Measurements from ENCODE around the gene MFSD6.

DNA sequence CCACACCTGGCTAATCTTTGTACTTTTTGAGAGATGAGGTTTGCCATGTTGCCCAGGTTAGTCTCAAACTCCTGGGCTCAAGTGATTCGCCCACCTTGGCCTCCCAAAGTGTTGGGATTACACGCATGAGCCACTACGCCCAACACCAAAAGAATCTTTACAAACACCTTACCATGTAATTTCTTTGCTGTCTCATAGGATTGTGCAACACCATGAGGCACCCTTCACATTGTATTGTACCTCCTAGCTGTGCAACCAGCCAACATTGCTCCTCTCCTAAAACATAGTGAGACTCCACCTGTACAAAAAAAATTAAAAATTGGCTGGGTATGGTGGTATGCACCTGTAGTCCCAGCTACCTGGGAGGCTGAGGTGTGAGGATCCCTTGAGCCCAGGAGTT lies 3.1 kb upstream of the MFSD6 start:
- TF ChIP-seq POLR2A (IDR thresholded peaks at IDR 0.05; ENCODE audit: low read length) (no peak), CHD2 (IDR thresholded peaks at IDR 0.05; ENCODE audit: low read length, partially characterized antibody) (no peak), MAX (IDR thresholded peaks at IDR 0.05) (no peak)
- TF ChIP-seq, protein P1, sequence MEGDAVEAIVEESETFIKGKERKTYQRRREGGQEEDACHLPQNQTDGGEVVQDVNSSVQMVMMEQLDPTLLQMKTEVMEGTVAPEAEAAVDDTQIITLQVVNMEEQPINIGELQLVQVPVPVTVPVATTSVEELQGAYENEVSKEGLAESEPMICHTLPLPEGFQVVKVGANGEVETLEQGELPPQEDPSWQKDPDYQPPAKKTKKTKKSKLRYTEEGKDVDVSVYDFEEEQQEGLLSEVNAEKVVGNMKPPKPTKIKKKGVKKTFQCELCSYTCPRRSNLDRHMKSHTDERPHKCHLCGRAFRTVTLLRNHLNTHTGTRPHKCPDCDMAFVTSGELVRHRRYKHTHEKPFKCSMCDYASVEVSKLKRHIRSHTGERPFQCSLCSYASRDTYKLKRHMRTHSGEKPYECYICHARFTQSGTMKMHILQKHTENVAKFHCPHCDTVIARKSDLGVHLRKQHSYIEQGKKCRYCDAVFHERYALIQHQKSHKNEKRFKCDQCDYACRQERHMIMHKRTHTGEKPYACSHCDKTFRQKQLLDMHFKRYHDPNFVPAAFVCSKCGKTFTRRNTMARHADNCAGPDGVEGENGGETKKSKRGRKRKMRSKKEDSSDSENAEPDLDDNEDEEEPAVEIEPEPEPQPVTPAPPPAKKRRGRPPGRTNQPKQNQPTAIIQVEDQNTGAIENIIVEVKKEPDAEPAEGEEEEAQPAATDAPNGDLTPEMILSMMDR (IDR thresholded peaks at IDR 0.05): no peak
